Heart right ventricle (tissue), 16 donors: ENCODE results near the gene SFTPB. TPM values are rescaled to one million over a fixed set of nuclear protein-coding genes. Genes with fewer than 3 reads are reported as not detected.

ENCODE experiments used
- ATAC-seq, 8 donors: fragments of 200-7000 bp; cut with Tn5 transposase; one replicate each; pipeline ENCODE4 v1.9.1; 2020; ENCODE audit warnings: mild to moderate bottlenecking in 8 of 8, moderate library complexity in 8 of 8, moderate number of reproducible peaks in 1 of 8
- DNase-seq, 2 donors: peaks; one replicate each; pipeline ENCODE4 v3.0.0-alpha.2; 2020
- H3K27ac ChIP-seq, 10 donors: fragments of 200-600 bp; sonication (generic) in 2 of 10; one replicate each; pipeline versions ENCODE4 v1.5.0 to v1.8.0; 2020 to 2022; ENCODE audit warnings: mild to moderate bottlenecking in 3 of 10
- H3K27me3 ChIP-seq, 7 donors: fragments of 200-600 bp; one replicate each; pipeline ENCODE4 v1.8.0; 2021 to 2022; ENCODE audit warnings: mild to moderate bottlenecking in 2 of 7
- H3K36me3 ChIP-seq, 9 donors: fragments of 200-600 bp; sonication (generic) in 1 of 9; one replicate each; pipeline versions ENCODE4 v1.5.0 to v1.8.0; 2020 to 2022; ENCODE audit warnings: mild to moderate bottlenecking in 2 of 9
- H3K4me1 ChIP-seq, 9 donors: fragments of 200-600 bp; sonication (generic) in 1 of 9; one replicate each; pipeline versions ENCODE4 v1.5.0 to v1.8.0; 2020 to 2022; ENCODE audit warnings: mild to moderate bottlenecking in 4 of 9
- H3K4me3 ChIP-seq, 10 donors: fragments of 200-600 bp; sonication (generic) in 2 of 10; one replicate each; pipeline versions ENCODE4 v1.5.0 to v1.8.0; 2020 to 2022; ENCODE audit warnings: mild to moderate bottlenecking in 7 of 10, moderate library complexity in 2 of 10
- H3K9me3 ChIP-seq, 11 donors: fragments of 200-600 bp in 10 of 11; sonication (generic) in 2 of 11; one replicate each; pipeline versions ENCODE4 v1.5.0 to v1.8.0; 2013 to 2022; ENCODE audit warnings: mild to moderate bottlenecking in 2 of 11, control low read depth in 1 of 11, moderate library complexity in 1 of 11
- WGBS, 2 donors: extraction: QIAGEN DNeasy Blood & Tissue Kit; methylation state at CpG; one replicate each; pipeline ENCODE4 v1.1.7; 2013; ENCODE audit warnings: inconsistent platforms in 1 of 2; 5-methylcytosine and 5-hydroxymethylcytosine counted together
- intact Hi-C, 10 donors: fragments of 100-400 bp; cut with DNase I; formaldehyde crosslinking; loops; one replicate each; pipeline versions ENCODE4 v1.11.1 to v1.14.2; 2022
- polyA plus RNA-seq, 2 donors: library from polyadenylated mRNA; stranded (reverse); fragments of 200-250 nt; gene quantifications; one replicate each; pipeline ENCODE4 v1.2.3, GENCODE V29; 2013
- total RNA-seq, 10 donors: library from RNA; stranded (reverse); fragmentation: NEBNext Ultra II Directional in 3 of 10; extraction: Animal tissue kit (Norgen Biotek cat#: 25700) in 3 of 10; gene quantifications; one replicate each; pipeline versions ENCODE4 v1.2.1 to v1.2.4, GENCODE V29; 2021 to 2023
- TF ChIP-seq, protein P1 (sequence below), 9 donors: fragments of 200-600 bp; sonication (generic) in 2 of 9; IDR thresholded peaks; one replicate each; pipeline versions ENCODE4 v1.5.0 to v1.8.0; 2021 to 2022; ENCODE audit warnings: antibody characterized with exemption in 9 of 9, mild to moderate bottlenecking in 5 of 9, moderate library complexity in 1 of 9
- donor health status: Arrhythmogenic right ventricular cardiomyopathy.
- donor health status: ischemic (EF 13 %, LVEDD 7.1; RV severe dilation, severe dysfunction).
- donor health status: healthy with polysubstance abuse.
- donor health status: DM: no; HTN: yes; CAD: no.
- donor health status: DM: no; HTN: no; CAD: no.
- donor health status: ischemic (EF 25% LVEDD 6.9; RV normal size, moderate dysfunction).
- donor health status: ischemic (EF 25% LVEDD 5.7; RV mildly dilated, moderate dysfunction).
- donor health status: healthy.
- donor health status: DM: yes; HTN: yes; CAD: no.
- donor health status: Ischemic cardiomyopathy.
- donor health status: ischemic (EF 35%, LVEDD 5.7; RV mildly dilated, moderate dysfunction).
- donor health status: nonischemic (EF 11% LVEDD 7.7; RV severe dilation, severe dysfunction).
- donor health status: DM: yes; HTN: yes; CAD: no.
- donor health status: PGD.
- donor health status: ischemic (EF 29% LVEDD 5.4; RV normal size, mild dysfunction).
- donor health status: nonischemic (EF 23%, LVEDD 6.1; RV moderate dilation, normal function).

Gene SFTPB
- total and polyA plus RNA-seq, 12 donors = 0.62 to 1.2 TPM; not detected in 10

DNA sequence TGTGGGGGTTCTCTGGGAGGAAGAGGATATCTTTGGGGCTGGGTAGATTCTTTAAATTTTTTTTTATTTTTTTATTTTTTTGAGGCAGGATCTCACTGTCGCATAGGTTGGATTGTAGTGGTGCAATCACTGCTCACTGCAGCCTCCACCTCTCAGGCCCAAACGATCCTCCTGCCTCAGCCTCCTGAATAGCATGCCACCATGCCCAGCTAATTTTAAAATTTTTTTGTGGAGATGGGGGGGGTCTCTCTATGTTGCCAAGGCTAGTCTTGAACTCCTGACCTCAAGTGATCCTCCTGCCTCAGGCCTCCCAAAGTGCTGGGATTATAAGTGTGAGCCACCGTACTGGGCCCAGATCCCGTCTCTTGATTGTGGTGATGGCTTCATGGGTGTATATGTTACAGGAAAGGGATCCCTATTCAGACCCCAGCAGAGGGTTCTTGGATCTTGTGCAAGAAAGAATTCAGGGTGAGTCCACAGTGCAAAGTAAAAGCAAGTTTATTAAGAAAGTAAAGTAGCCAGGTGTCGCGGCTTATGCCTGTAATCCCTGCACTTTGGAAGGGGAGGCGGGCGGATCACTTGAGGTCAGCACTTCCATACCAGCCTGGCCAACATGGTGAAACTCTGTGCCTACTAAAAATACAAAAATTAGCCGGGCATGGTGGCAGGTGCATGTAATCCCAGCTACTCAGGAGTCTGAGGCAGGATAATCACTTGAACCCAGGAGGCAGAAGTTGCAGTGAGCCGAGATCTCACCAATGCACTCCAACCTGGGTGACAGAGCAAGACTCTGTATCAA, 54.1 kb downstream of the SFTPB start:
- H3K9me3 ChIP-seq = no peaks in the 10 kb centered on the region
- H3K36me3 ChIP-seq = peaks cover 0 to 27% (median 0%) of the 10 kb centered on the region in 9 donors
- no peak overlapping the region for H3K27ac ChIP-seq
- no peaks in the 10 kb centered on the region for H3K27me3 ChIP-seq
- no peak for DNase-seq
- ATAC-seq = no peak
- intact Hi-C loops = loop anchor here in 2 of 10 donors (5.0 to 10.0 kb wide), 2 partner anchors 49 to 52 kb away; partner anchors contain the start of gene GGCX (in 2 of the 2)
- WGBS, 2 donors = 91% methylated on average over 10 of the region's 10 CpGs
- peaks cover 10 to 60% (median 40%) of the 10 kb centered on the region in 9 donors for H3K4me1 ChIP-seq
- no peak overlapping the region for H3K4me3 ChIP-seq
- TF ChIP-seq, protein P1, sequence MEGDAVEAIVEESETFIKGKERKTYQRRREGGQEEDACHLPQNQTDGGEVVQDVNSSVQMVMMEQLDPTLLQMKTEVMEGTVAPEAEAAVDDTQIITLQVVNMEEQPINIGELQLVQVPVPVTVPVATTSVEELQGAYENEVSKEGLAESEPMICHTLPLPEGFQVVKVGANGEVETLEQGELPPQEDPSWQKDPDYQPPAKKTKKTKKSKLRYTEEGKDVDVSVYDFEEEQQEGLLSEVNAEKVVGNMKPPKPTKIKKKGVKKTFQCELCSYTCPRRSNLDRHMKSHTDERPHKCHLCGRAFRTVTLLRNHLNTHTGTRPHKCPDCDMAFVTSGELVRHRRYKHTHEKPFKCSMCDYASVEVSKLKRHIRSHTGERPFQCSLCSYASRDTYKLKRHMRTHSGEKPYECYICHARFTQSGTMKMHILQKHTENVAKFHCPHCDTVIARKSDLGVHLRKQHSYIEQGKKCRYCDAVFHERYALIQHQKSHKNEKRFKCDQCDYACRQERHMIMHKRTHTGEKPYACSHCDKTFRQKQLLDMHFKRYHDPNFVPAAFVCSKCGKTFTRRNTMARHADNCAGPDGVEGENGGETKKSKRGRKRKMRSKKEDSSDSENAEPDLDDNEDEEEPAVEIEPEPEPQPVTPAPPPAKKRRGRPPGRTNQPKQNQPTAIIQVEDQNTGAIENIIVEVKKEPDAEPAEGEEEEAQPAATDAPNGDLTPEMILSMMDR (IDR thresholded peaks at IDR 0.05) = no peak

DNA sequence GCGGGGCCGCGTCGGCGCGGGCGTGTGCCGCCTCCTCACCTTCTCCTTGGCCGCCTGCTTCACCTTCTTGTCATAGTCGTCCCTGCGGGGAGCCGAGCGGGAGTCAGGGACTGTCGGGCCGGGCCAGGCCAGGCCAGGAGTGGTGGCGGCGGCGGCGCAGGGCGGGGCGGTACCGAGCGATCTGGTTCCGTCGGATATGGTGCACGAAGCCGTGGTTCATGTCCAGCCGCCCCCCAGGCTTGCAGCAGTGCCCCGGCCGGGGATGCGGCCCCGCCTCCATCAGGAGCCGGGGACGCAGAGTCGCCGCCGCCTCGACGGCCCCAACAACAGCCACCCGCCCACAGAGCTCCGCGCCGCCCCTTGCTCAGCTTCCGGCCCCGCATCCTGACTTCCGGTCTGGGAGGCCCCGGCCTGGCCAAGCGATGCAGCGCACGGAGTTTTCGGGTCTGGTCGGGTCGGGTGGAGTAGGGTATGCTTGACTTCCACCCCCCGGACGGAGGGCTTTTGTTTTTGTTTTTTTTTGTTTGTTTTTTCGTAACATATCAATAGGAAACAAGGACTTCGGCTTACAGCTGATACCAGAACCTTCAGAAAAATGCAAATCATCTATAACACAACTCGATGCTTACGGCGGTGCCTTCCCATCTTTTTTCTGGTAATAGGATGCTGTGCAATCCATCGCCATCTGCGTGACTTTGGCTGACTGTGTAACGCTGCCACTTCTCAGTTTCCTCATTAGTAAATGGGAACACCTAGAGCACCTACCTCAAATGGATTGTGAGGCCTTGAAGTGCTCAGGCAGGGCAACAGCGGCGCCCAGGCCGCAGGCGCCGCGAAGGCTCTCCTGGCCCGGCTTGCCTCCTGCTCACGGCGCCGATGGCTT, 56.1 kb downstream of the SFTPB start, which contains the start of gene C2orf68:
TSS of gene C2orf68 (minus strand) at position 362 of the 883 bp plus-strand sequence. CDS start at position 280, 82 bp downstream.
- Histone ChIP-seq H3K4me3 (peak within 1 kb of the TSS; percentile 69 to 98 (median 88)), H3K27me3 (no peaks in the 10 kb centered on the region), H3K4me1 (peaks cover 5 to 63% (median 33%) of the 10 kb centered on the region in 9 donors), H3K9me3 (no peaks in the 10 kb centered on the region), H3K36me3 (peaks cover 0 to 32% (median 0%) of the 10 kb centered on the region in 9 donors), H3K27ac (peak within 1 kb of the TSS; percentile 57 to 94 (median 90))
- peak; percentile 86 to 88 (median 88) for ATAC-seq
- intact Hi-C loops = loop anchor here in 2 of 10 donors (5.0 to 10.0 kb wide), 2 partner anchors 47 to 50 kb away; partner anchors contain the start of gene GGCX (in 2 of the 2)
- 6 to 9% methylated on average over 73 of the region's 73 CpGs for WGBS, 2 donors
- DNase-seq = peak; percentile 93
- TF ChIP-seq, protein P1 (IDR thresholded peaks at IDR 0.05) = peak in 1 of 9 donors; percentile 11

DNA sequence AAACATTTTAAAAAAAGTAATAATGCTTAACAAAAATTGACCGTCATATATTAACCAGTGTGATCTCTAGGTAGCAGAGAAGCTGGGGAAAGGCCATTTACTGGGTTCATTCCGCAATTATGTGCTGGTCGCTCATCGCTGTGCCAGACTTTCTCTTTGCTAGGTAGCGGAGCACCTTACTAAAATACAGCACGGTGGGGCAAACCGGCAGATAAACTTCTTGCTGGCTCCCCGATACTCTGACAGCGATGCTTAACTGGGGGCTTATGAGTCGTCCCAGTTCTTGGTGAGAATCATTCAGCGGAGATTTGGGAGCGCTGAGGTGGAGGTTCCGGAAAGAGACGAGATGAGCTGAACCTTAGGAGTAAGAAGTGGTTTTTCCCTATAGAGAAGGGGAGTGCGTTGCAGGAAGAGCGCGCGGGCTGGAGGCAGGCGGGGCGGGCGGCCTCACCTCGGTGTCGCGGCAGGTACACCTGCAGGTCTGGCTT, 56.7 kb downstream of the SFTPB start:
- DNase-seq = no peak
- peaks cover 0 to 34% (median 0%) of the 10 kb centered on the region in 9 donors for H3K36me3 ChIP-seq
- TF ChIP-seq, protein P1 (IDR thresholded peaks at IDR 0.05) = no peak
- peak overlapping the region; percentile 69 to 98 (median 88) for H3K4me3 ChIP-seq
- intact Hi-C loops = loop anchor here in 2 of 10 donors (5.0 to 10.0 kb wide), 2 partner anchors 46 to 49 kb away; partner anchors contain the start of gene GGCX (in 2 of the 2)
- WGBS, 2 donors = 7 to 8% methylated on average over 24 of the region's 24 CpGs
- ATAC-seq = peak in 2 of 8 donors; percentile 0
- H3K9me3 ChIP-seq = no peaks in the 10 kb centered on the region
- H3K4me1 ChIP-seq = peaks cover 5 to 66% (median 36%) of the 10 kb centered on the region in 9 donors
- H3K27ac ChIP-seq = peak overlapping the region; percentile 57 to 94 (median 90)
- H3K27me3 ChIP-seq = no peaks in the 10 kb centered on the region

Other genes starting within 250 kb of the SFTPB start
- under 1 TPM in 1 of 10 donors, not detected in 9; 0.72 TPM for gene SH2D6, start 249.5 kb downstream of the SFTPB start, total RNA-seq
- under 1 TPM; 0.06 to 0.51 TPM for gene SH2D6, start 249.5 kb downstream of the SFTPB start, polyA plus RNA-seq
- gene MAT2A, start 129.0 kb downstream of the SFTPB start, total RNA-seq = 100 to 1,000 TPM in 8 of 10 donors, 10 to 100 TPM in 2; 94.5 to 460 (median 129) TPM
- 10 to 100 TPM; 81.7 to 93.4 TPM for gene MAT2A, start 129.0 kb downstream of the SFTPB start, polyA plus RNA-seq
- 10 to 100 TPM; 18.2 to 31.1 (median 21.6) TPM for gene GGCX, start 106.7 kb downstream of the SFTPB start, total RNA-seq
- 10 to 100 TPM; 14.0 to 24.5 TPM for gene GGCX, start 106.7 kb downstream of the SFTPB start, polyA plus RNA-seq
- gene VAMP8, start 90.6 kb downstream of the SFTPB start, total RNA-seq = 10 to 100 TPM in 5 of 10 donors, 1 to 10 TPM in 5; 4.9 to 56.8 (median 9.2) TPM
- 10 to 100 TPM; 16.4 to 26.6 TPM for gene VAMP8, start 90.6 kb downstream of the SFTPB start, polyA plus RNA-seq
- gene VAMP5, start 83.8 kb downstream of the SFTPB start, total RNA-seq = 100 to 1,000 TPM in 1 of 10 donors, 10 to 100 TPM in 9; 25.8 to 146 (median 35.5) TPM
- gene VAMP5, start 83.8 kb downstream of the SFTPB start, polyA plus RNA-seq = 100 to 1,000 TPM in 1 of 2 donors, 10 to 100 TPM in 1; 79.6 to 131 TPM
- gene RNF181, start 72.5 kb downstream of the SFTPB start, total RNA-seq = 100 to 1,000 TPM in 1 of 10 donors, 10 to 100 TPM in 9; 74.7 to 117 (median 82.2) TPM
- 100 to 1,000 TPM; 140 to 282 TPM for gene RNF181, start 72.5 kb downstream of the SFTPB start, polyA plus RNA-seq
- gene TMEM150A, start 65.5 kb downstream of the SFTPB start, total RNA-seq = 10 to 100 TPM in 5 of 10 donors, 1 to 10 TPM in 5; 7.6 to 13.9 (median 9.6) TPM
- gene TMEM150A, start 65.5 kb downstream of the SFTPB start, polyA plus RNA-seq = 10 to 100 TPM; 10.1 to 21.1 TPM
- gene C2orf68, start 56.1 kb downstream of the SFTPB start, total RNA-seq = 10 to 100 TPM; 25.0 to 39.0 (median 33.7) TPM
- 10 to 100 TPM; 14.2 to 47.0 TPM for gene C2orf68, start 56.1 kb downstream of the SFTPB start, polyA plus RNA-seq
- 10 to 100 TPM; 24.5 to 35.8 (median 29.3) TPM for gene USP39, start 52.0 kb downstream of the SFTPB start, total RNA-seq
- gene USP39, start 52.0 kb downstream of the SFTPB start, polyA plus RNA-seq = 10 to 100 TPM; 19.9 to 36.5 TPM
- 10 to 100 TPM in 1 of 10 donors, 1 to 10 TPM in 5, under 1 TPM in 4; 0.17 to 43.2 (median 1.2) TPM for gene GNLY, start 26.2 kb upstream of the SFTPB start, total RNA-seq
- 1 to 10 TPM; 1.2 to 3.1 TPM for gene GNLY, start 26.2 kb upstream of the SFTPB start, polyA plus RNA-seq
- gene ATOH8, start 85.8 kb upstream of the SFTPB start, total RNA-seq = 10 to 100 TPM in 9 of 10 donors, 1 to 10 TPM in 1; 8.7 to 33.4 (median 15.2) TPM
- 10 to 100 TPM; 35.2 to 45.9 TPM for gene ATOH8, start 85.8 kb upstream of the SFTPB start, polyA plus RNA-seq
- 10 to 100 TPM in 1 of 10 donors, 1 to 10 TPM in 9; 2.0 to 11.8 (median 3.8) TPM for gene ST3GAL5, start 220.8 kb upstream of the SFTPB start, total RNA-seq
- 10 to 100 TPM in 1 of 2 donors, 1 to 10 TPM in 1; 3.3 to 11.1 TPM for gene ST3GAL5, start 220.8 kb upstream of the SFTPB start, polyA plus RNA-seq